RCC 7860 (cell line): ENCODE results near the gene KIAA1217.
A peak's percentile ranks its signal among the peaks of the same experiment; 100 is the strongest.

Source experiments
- DNase-seq: peaks from one replicate; pipeline ENCODE4 v3.0.0-alpha.2; 2015; ENCODE audit warnings: low spot score
- FAIRE-seq: peaks from 2 replicates; lab custom pipeline; 2012; peaks lifted over from hg19 to GRCh38; lab: Jason Lieb, UNC

KIAA1217 gene

DNA sequence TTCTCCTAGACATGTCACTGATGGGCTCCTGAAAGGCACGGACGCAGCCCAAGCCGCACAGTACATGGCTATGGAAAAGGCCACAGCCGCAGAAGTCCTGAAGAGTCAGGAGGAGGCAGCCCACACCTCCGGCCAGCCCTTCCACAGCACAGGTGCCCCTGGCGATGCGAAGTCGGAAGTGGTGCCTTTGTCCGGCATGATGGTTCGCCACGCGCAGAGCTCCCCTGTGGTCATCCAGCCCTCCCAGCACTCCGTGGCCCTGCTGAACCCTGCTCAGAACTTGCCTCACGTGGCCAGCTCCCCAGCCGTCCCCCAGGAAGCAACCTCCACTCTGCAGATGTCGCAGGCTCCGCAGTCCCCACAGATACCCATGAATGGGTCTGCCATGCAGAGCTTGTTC lies 315.4 kb downstream of the KIAA1217 start:
- DNase-seq (no peak), FAIRE-seq (no peak)

DNA sequence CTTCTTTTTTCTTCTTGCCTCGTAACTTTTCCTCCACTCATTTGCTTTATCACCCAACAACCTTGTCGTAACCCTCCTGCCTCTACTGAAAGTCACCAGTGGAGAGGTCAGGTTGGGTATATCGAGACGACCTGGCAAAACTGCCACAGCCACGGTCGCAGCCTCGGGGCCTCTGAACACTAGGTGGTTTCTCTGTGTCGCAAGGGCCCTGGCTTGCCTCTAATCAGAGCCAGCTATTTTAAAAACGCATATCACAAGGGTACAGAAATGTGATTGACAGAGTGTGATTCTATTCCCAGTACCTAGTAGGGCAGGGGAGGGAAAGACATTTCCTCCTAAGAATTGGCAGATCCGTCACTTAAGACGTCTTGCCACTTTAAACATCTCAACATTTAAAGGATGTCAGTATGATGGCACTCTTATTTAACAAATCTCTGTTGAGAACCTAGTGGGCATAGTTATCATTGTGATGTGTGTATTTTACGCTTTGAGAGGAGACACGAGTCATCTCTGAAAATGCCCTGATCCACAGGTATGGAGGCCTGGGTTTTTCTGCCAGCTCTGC lies 317.2 kb downstream of the KIAA1217 start:
- FAIRE-seq (no peak), DNase-seq (no peak)

DNA sequence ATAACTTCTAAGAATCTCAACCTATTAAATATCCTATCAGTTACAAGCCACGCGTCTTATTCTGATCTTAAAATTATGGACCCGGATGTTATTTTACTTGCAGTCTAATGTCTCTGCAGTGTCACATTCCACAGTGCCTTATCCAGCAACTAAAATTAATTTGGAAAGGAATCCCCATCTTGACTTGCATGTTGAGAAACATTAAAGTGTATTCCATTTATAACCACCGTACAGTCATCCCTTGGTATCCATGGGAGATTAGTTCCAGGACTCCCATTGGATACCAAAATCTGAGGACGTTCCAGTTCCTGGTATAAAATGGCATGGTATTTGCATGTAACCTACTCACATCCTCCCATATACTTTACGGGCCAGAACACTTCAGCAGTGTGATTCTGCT lies 320.0 kb downstream of the KIAA1217 start:
- FAIRE-seq = no peak
- no peak for DNase-seq

DNA sequence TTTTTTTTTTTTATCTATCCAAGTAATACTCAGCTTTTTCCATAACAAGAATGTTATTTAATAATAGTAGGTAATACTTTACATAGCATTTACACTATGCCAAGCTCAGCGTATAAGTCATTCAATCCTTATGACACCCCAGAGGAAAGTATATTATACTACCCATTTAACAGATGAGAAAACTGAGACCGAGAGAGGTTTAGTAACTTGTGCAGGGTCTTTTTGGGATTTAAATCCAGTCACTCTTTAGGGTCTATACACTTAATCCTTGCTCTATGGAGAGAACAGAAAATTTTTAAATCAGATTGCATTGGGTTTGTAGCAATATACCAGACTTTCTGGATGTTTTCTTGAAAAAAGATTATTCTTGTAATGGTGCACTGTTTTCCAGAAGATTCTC lies 322.5 kb downstream of the KIAA1217 start:
- no peak for FAIRE-seq

DNA sequence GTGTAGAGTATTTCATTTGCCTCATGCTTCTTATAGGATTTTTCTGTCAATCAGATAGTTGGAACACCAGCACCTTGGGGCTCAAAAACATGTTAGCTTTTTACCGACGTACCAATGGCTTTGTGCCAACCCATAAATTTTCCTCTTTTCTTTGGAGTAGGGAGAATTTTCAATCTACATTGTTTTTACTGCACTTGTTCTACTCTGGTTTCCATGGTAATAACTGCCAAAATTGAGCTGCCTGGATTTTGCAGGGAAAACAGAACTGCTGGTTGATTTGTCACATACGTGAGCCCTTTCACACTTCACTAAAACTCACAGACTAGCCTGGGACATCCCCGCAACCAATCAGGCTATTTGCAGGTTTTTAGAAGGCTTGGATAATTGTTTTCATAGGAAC lies 325.0 kb downstream of the KIAA1217 start:
- DNase-seq (no peak), FAIRE-seq (no peak)

More for the DNA sequence above, 322.5 kb downstream of the KIAA1217 start:
- no peak for DNase-seq

DNA sequence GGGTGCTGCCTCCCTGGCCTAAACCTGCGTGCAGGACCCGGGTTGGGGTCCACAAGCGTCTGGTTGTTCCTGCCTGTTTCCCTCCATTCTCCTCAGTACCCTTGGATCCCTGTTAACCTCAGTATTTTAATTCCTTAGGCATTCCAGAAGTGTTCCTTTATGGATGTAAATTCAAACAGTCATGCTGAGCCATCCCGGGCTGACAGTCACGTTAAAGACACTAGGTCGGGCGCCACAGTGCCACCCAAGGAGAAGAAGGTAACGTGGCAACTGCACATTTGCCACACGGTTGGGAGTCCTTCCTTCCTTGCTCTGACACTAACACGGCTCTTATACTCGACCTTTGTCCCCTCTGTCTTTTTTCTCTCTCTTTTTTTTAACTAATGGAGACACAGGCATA lies 327.7 kb downstream of the KIAA1217 start:
- FAIRE-seq (no peak), DNase-seq (no peak)

DNA sequence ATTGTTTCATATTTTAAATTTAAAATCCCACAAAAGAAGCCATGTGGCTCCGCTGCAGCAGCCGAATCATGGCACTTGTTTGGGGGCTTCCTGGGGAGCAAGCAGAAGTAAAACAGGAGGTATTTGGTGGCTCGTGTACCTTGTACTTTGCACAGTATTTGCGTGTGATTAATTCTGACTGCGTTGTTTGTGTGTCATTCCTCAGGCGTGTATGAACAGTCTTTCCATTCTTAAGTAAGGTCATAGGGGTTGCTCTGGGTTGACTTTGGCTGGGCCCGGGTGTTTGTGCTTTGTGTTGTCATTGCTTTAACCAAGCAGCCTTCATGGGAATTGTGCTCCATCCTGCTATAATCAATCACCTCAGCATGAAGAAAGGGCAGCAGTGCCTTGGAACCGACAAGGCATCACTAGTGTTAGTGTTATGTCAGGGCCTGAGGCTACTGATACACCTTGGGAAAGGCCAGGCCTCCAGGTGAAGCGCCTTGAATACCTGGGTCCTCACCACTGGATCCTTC lies 332.4 kb downstream of the KIAA1217 start:
- FAIRE-seq = no peak
- no peak for DNase-seq

DNA sequence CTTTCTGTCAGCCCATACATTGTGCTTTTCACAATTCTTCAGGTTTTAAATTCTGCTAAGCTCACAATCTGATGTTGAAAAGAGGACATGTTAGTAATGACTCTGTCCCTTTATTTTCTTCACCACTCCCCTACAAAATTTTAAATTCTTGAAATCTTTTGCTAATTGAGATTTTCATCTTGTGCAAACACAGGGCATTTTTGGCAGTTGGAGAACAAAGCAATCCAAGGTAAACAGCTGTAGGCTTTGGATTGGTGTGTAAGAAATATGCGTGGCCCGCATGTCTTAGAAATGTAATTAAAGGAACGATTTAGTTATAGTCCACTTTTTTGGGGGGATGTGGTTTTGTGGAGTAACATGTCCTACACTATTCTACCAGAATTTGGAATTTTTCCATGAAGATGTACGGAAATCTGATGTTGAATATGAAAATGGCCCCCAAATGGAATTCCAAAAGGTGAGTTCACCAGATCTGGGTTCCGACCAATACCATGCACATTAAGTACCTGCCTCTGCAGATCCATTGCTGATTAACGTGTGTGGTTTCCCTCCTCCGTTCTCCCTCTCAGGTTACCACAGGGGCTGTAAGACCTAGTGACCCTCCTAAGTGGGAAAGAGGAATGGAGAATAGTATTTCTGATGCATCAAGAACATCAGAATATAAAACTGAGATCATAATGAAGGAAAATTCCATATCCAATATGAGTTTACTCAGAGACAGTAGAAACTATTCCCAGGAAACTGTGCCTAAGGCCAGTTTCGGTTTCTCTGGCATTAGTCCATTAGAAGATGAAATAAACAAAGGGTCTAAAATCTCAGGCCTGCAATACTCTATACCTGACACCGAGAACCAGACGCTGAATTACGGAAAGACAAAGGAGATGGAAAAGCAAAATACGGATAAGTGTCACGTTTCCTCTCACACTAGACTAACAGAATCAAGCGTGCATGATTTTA lies 333.7 kb downstream of the KIAA1217 start:
- FAIRE-seq (no peak), DNase-seq (no peak)

DNA sequence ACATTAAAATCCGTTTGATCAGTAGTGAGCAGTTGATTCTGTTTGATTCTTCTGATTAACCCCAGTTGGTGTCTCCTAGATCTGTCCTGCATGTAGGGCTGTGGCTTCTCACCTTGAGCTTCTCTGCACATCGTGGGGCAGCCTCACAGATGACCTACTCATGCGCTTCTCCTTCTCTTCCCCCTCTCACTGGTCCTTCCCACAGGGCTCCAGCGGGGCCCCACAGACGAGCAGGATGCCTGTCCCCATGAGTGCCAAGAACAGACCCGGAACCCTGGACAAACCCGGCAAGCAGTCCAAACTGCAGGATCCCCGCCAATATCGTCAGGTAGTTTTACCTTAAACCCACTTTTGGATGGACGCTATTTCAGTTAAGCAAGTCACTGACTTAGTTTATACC lies 335.8 kb downstream of the KIAA1217 start:
- FAIRE-seq (no peak), DNase-seq (no peak)

DNA sequence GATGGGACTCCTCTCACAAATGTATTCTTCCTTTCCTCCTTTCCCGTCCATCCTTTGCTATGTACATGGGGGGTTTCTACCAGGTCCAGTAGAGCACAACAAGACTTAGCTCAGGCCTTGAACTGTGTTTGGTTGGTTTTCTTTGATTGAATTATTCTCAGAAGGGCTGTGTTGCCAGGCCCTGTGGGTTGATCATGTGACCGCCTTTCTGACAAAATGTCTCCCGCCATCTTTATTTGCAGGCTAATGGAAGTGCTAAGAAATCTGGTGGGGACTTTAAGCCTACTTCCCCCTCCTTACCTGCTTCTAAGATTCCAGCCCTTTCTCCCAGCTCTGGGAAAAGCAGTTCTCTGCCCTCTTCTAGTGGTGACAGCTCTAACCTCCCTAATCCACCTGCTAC lies 336.6 kb downstream of the KIAA1217 start:
- FAIRE-seq (no peak), DNase-seq (no peak)

DNA sequence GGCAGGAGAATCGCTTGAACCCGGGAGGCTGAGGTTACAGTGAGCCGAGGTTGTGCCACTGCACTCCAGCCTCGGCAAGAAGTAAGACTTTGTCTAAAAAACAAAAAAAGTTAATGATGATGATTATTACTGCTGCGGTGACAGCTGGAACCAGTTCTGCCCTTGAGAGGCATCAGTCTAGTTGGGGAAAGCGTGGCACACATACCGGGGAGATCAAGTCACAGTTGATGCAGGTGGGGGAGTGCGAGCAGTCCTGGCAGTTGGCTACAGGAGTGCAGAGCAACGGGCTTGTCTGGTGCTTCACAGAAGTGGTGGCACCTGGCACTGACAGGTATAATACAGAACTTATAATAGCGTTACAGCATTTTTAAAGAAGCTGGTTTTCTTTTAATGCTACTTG lies 341.7 kb downstream of the KIAA1217 start:
- FAIRE-seq = no peak
- DNase-seq = no peak

DNA sequence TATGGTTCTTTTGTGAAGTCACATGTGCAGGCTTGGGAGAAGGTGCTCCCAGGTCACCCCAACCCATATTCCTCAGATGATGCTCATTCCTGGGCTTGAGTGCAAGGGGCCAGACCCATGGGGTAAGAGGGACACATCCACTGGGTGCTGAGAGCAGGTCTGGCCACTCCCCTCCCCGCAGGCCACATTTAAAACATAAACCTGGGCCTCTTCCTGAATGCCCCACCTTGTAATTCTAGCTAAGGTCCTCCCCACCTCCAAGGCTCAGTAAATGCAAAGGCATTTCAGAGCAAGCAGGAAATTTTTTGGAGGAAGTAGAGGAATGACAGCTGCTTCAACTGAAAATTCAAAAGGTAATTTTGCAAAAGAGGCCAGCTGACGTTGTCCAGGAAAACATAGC lies 342.2 kb downstream of the KIAA1217 start:
- FAIRE-seq (no peak), DNase-seq (no peak)

DNA sequence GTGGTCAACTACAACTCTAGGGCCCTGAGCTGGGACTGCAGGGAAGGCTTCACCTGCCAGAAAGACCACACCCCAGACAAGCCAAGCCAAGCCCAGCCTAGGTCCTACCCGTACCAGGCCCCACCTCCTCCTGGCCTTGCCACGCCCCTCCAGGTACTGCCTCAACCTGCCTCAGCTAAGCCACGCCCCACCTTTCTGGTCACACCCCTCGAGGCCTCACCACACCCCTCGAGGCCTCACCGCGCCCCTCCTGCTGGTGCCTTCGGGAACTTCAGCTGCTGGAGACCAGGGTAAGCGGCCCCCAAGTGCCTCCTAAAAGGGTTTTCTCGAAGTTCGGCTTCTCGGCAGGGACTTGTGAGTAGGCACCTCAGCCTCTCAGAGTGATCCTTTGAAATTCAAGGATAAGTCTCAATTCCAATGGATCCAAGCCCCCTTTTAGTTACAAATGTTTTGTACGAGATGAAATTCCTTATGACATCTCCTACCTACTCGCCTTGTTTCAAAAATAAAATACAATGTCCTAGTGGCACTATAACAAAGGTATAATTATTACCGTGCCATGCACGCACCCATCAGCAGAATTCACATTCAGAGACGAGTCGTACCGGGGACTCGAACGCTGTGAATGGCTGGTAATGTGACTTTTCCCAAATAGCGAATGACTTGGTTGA lies 343.5 kb downstream of the KIAA1217 start:
- no peak for FAIRE-seq

DNA sequence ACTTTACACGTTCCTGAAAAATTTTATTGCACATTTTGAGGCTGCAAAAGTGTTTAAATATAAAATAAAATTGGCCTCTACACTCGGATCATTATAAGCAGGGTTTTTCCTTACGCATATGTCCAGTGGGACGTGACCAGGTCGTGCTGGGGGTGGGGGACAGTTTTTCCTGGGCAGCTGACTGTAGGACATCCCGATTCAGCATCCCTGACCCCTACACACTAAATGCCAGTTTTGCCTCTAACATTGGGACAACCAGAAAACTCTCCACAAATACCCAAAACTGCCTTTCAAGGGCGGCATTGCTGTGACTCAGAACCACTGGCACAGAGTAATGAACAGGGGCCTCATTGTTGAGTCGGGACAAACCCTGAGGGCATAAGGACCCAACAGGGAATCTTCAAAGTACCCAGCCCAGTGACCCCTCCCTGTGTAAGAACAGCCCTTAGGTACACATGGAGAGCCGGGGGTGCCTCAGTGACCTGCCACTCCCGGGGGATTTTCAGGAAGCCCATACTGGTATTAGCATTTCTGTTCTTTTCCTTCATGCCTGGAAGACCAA lies 344.2 kb downstream of the KIAA1217 start:
- no peak for DNase-seq
- no peak for FAIRE-seq

More for the DNA sequence above, 343.5 kb downstream of the KIAA1217 start:
- DNase-seq = no peak

DNA sequence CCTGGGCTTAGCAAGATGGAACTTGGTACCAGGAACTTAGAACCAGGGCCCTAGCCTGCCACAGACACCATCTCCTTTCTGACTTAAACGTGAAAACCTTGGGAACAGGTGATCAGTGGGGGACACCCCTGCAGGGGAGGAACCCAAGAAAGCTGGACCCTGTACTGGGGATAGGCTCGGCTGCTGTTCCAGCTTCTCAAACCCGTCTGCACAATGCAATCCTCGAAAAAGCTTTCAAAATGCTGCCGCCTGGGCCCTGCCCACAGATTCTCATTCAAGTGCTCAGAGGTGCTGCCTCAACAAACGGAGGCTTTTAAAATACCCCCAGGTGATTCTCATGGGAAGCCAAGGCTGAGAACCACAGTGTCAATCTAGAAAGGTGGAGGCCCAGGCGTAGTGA lies 345.1 kb downstream of the KIAA1217 start:
- FAIRE-seq = no peak

DNA sequence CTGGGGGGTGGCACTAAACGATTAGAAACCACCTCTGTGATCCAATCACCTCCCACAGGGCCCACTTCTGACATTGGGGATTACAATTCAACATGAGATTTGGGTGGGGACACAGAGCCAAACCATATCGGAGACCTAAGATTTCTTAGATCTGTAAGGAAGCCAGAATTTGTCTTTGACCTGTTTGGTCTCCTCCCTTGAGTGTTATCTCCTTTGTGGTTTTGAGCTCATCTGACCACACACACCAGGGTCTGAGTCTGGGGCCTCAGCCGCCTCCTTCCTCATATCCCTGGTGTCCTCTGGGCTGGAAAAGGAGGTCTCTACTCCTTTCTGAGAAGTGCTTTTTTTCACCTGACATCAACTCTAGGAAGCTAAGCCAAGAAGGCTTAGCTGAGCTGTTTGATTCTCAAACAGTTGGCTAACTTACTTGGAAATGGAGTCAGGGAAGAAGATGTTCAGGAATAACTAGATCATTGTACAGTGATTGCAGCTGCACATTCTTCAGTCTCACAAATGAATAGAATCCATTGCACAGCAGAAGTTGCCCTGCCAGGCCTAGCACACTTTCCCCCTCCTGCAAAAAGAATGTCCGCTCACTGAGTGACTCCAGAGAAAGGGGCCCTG lies 347.3 kb downstream of the KIAA1217 start:
- no peak for DNase-seq
- FAIRE-seq = no peak

More for the DNA sequence above, 345.1 kb downstream of the KIAA1217 start:
- no peak for DNase-seq

DNA sequence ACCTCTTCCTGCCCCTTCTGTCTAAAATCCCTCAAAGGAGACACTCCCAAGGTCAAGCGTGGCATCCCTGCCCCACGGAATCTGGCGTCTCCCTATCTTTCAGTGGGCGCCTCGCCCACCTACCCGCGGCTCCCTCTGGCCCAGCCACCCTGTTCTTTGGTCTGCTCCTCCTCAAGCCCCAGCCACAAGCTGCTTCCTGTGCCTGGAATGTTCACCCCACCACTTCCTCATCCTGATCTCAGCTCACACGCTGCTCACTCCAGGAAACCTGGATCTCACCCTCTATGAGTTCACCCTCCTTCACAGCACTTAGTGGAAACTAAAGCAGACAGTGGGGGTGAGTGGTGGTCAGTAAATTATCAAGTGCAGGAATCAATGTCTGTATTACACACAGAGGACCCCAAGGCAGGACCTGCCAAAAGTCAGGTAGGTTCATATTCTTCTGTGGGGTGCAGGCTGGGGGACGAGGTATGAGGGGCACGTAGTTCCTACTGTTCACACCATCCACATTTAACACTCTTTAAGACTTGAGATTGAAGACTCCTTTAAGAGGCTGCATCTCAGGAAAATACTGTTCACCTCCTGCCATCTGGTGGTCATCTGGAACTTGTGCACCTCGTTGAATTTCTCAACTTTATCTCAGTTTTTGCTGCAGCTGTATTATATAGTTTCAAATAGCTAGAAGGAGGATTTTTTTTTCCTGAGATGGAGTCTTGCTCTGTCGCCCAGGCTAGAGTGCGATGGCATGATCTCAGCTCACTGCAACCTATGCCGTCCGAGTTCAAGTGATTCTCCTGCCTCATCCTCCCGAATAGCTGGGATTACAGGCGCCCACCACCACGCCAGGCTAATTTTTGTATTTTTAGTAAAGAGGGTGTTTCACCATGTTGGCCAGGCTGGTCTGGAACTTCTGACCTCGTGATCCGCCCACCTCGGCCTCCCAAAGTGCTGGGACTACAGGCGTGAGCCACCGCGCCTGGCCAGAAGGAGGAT lies 348.1 kb downstream of the KIAA1217 start:
- DNase-seq (peak; percentile 55), FAIRE-seq (peak; percentile 52)

DNA sequence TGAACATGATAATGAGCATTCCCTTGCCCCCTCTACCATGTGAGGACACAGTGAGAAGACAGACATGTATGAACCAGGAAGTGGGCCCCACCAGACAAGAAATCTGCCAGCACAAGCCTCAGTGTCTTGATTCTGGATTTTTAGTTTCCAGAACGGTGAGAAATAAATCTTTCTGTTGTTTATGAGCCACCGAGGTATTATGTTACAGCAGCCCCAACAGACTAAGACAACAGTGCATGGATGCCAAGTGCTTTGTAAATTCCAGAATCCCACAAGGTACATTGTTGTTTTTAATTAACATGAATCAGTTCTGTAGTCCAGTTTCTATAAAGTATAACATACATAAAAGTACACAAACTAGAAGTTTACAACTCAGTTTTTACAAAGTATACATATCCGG lies 352.5 kb downstream of the KIAA1217 start:
- no peak for FAIRE-seq
- no peak for DNase-seq

DNA sequence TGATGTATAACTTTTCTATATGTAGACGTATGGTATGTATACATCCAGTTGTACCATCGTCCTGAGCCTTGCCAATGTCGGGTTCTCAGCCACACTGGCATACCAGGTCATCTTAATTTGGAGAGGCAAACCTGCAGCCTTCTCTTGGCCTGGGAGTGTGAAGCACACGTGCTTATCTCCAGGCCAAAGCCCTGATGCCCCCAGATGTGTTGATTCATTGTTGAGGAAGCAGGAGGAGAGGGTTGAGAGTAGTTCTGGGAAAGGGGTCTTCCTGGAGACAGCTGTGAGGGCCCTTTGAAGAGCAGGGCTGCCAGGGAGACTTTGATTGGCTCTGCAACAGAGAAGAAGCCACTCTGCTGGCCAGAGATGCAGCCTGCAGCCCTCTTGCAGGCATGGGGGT lies 359.1 kb downstream of the KIAA1217 start:
- FAIRE-seq (no peak), DNase-seq (no peak)
